Fibroblast of lung (primary cell): Measurements from ENCODE around the gene GPHN.

ENCODE experiments used
- EZH2 ChIP-seq: IDR thresholded peaks from 2 replicates; pipeline ENCODE4 v1.5.1; 2012; ENCODE audit warnings: low read length, control low read depth, mild to moderate bottlenecking; ENCODE audit errors: missing control alignments
- TF ChIP-seq, protein P1 (sequence below), 2 donors: IDR thresholded peaks in 1 of 2; conservative IDR thresholded peaks in 1 of 2; 1 replicate in 1 of 2; 2 replicates in 1 of 2; pipeline ENCODE4 v1.5.1; 2011 to 2012; ENCODE audit warnings: low read length in 2 of 2, control low read depth in 1 of 2, inconsistent platforms in 1 of 2, low read depth in 1 of 2, mild to moderate bottlenecking in 1 of 2

DNA sequence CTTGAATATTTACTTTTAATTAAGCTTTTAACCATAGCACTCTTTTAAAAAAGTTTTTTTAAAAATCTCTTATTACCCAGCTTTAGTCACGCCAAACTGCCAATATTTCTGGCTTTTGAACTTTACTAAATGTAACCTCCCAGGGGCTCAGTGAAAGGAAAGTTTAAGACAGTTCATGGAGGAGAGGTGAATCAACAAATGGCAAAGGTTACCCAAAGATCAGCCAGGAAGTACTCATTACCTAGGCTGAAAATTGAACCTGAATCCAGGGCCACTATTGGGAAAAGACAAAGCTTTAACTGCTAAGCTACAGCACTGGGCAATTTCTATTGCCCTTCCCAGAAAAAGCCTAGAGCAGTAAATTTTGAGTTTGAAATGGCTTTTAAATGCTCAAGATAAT lies 282.2 kb downstream of the GPHN start:
- TF ChIP-seq, protein P1, sequence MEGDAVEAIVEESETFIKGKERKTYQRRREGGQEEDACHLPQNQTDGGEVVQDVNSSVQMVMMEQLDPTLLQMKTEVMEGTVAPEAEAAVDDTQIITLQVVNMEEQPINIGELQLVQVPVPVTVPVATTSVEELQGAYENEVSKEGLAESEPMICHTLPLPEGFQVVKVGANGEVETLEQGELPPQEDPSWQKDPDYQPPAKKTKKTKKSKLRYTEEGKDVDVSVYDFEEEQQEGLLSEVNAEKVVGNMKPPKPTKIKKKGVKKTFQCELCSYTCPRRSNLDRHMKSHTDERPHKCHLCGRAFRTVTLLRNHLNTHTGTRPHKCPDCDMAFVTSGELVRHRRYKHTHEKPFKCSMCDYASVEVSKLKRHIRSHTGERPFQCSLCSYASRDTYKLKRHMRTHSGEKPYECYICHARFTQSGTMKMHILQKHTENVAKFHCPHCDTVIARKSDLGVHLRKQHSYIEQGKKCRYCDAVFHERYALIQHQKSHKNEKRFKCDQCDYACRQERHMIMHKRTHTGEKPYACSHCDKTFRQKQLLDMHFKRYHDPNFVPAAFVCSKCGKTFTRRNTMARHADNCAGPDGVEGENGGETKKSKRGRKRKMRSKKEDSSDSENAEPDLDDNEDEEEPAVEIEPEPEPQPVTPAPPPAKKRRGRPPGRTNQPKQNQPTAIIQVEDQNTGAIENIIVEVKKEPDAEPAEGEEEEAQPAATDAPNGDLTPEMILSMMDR (conservative IDR thresholded peaks at IDR 0.05 in 1 of 2, IDR thresholded peaks at IDR 0.05 in 1 of 2; ENCODE audit: low read depth in 1 of 2, low read length in 2 of 2) = no peak
- no peak for TF ChIP-seq EZH2
